ENCODE data around the gene GOSR2. TPM values are rescaled to one million over a fixed set of nuclear protein-coding genes. Genes with fewer than 3 reads are reported as not detected.

Gene GOSR2
- total and polyA plus RNA-seq, 2 of the 13 experiments (the other 11 are each of a cell fraction or from before 2014, with no cell fraction given) = 61.5 to 63.9 TPM

DNA sequence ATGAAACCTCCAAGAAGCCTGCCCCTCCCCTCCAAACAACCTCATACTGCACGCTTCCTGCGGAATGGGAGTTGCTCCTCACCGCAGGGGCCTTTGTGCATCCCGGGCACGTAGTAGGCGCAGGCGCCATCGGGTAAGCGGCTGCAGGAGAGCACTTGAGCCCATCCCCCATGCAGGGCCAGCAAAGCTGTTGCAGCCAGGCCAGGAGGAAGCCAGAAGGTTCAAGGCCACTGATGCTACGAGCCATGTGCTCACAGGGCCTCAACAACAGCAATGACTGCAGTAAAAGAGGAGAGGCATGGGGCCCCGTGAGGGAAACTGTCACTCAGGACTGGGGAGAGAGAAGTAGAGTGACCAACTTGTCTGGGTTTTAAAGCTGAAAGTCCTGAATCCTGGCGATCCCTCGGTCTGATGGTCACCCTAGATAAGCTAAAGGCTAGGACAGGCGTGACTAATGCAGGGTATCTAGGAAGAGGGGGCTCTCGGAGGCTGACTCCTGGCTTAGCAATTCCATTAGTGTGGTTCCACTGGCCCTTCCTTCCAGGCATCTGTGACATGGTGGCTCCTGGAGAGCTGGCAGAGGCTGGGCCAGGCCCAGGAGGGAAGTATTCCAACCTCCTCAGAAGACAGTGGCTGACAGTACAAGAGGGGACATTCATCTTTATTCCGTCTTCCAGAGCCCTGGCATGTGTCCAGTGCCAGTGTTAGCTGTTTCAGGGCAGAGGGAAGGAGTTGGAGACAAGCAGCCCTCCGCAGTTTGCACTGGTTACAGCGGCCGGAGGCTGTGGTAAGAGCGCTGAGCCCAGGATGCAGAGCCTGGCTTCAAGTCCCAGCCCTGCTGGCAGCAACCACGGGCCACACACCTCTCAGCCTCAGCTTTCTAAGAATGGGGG is 20.8 kb downstream of the GOSR2 start (continued):
- TF ChIP-seq, protein P1, sequence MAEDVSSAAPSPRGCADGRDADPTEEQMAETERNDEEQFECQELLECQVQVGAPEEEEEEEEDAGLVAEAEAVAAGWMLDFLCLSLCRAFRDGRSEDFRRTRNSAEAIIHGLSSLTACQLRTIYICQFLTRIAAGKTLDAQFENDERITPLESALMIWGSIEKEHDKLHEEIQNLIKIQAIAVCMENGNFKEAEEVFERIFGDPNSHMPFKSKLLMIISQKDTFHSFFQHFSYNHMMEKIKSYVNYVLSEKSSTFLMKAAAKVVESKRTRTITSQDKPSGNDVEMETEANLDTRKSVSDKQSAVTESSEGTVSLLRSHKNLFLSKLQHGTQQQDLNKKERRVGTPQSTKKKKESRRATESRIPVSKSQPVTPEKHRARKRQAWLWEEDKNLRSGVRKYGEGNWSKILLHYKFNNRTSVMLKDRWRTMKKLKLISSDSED (CRISPR knock-in tag; IDR thresholded peaks at IDR 0.05) = no peak
- TF ChIP-seq KDM1A (CRISPR knock-in tag; IDR thresholded peaks at IDR 0.05) (peak; percentile 53; the same call in 1 of the 2 replicates), CBFB (CRISPR knock-in tag; IDR thresholded peaks at IDR 0.05) (peak; percentile 58; the same call in 1 of the 2 replicates), ZBTB8A (CRISPR knock-in tag; IDR thresholded peaks at IDR 0.05; ENCODE audit: borderline replicate concordance, low read depth) (no peak), NR1H2 (CRISPR knock-in tag; IDR thresholded peaks at IDR 0.05; ENCODE audit: borderline replicate concordance, low read depth) (peak; percentile 61; the same call in 1 of the 2 replicates), ZBTB38 (CRISPR knock-in tag; IDR thresholded peaks at IDR 0.05) (peak; percentile 82), ZNF333 (CRISPR knock-in tag; IDR thresholded peaks at IDR 0.05; ENCODE audit: borderline replicate concordance) (no peak; the same call in 1 of the 2 replicates), ZNF780A (CRISPR knock-in tag; IDR thresholded peaks at IDR 0.05) (peak; percentile 85; the same call in 1 of the 2 replicates), KDM5A (IDR thresholded peaks at IDR 0.05; ENCODE audit: borderline replicate concordance, low read length) (no peak), ZBTB1 (CRISPR knock-in tag; IDR thresholded peaks at IDR 0.05; ENCODE audit: borderline replicate concordance) (no peak), ZNF567 (CRISPR knock-in tag; IDR thresholded peaks at IDR 0.05; ENCODE audit: borderline replicate concordance) (peak; percentile 97)
- TF ChIP-seq, protein P2, sequence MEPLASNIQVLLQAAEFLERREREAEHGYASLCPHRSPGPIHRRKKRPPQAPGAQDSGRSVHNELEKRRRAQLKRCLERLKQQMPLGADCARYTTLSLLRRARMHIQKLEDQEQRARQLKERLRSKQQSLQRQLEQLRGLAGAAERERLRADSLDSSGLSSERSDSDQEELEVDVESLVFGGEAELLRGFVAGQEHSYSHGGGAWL (CRISPR knock-in tag; IDR thresholded peaks at IDR 0.05) = peak; percentile 79
- TF ChIP-seq, protein P3, sequence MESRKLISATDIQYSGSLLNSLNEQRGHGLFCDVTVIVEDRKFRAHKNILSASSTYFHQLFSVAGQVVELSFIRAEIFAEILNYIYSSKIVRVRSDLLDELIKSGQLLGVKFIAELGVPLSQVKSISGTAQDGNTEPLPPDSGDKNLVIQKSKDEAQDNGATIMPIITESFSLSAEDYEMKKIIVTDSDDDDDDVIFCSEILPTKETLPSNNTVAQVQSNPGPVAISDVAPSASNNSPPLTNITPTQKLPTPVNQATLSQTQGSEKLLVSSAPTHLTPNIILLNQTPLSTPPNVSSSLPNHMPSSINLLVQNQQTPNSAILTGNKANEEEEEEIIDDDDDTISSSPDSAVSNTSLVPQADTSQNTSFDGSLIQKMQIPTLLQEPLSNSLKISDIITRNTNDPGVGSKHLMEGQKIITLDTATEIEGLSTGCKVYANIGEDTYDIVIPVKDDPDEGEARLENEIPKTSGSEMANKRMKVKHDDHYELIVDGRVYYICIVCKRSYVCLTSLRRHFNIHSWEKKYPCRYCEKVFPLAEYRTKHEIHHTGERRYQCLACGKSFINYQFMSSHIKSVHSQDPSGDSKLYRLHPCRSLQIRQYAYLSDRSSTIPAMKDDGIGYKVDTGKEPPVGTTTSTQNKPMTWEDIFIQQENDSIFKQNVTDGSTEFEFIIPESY (CRISPR knock-in tag; IDR thresholded peaks at IDR 0.05) = peak; percentile 85
- TF ChIP-seq, protein P4, sequence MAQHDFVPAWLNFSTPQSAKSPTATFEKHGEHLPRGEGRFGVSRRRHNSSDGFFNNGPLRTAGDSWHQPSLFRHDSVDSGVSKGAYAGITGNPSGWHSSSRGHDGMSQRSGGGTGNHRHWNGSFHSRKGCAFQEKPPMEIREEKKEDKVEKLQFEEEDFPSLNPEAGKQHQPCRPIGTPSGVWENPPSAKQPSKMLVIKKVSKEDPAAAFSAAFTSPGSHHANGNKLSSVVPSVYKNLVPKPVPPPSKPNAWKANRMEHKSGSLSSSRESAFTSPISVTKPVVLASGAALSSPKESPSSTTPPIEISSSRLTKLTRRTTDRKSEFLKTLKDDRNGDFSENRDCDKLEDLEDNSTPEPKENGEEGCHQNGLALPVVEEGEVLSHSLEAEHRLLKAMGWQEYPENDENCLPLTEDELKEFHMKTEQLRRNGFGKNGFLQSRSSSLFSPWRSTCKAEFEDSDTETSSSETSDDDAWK (CRISPR knock-in tag; IDR thresholded peaks at IDR 0.05) = no peak
- TF ChIP-seq, protein P5, sequence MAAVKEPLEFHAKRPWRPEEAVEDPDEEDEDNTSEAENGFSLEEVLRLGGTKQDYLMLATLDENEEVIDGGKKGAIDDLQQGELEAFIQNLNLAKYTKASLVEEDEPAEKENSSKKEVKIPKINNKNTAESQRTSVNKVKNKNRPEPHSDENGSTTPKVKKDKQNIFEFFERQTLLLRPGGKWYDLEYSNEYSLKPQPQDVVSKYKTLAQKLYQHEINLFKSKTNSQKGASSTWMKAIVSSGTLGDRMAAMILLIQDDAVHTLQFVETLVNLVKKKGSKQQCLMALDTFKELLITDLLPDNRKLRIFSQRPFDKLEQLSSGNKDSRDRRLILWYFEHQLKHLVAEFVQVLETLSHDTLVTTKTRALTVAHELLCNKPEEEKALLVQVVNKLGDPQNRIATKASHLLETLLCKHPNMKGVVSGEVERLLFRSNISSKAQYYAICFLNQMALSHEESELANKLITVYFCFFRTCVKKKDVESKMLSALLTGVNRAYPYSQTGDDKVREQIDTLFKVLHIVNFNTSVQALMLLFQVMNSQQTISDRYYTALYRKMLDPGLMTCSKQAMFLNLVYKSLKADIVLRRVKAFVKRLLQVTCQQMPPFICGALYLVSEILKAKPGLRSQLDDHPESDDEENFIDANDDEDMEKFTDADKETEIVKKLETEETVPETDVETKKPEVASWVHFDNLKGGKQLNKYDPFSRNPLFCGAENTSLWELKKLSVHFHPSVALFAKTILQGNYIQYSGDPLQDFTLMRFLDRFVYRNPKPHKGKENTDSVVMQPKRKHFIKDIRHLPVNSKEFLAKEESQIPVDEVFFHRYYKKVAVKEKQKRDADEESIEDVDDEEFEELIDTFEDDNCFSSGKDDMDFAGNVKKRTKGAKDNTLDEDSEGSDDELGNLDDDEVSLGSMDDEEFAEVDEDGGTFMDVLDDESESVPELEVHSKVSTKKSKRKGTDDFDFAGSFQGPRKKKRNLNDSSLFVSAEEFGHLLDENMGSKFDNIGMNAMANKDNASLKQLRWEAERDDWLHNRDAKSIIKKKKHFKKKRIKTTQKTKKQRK (IDR thresholded peaks at IDR 0.05; ENCODE audit: low read length) = no peak
- TF ChIP-seq, protein P6, sequence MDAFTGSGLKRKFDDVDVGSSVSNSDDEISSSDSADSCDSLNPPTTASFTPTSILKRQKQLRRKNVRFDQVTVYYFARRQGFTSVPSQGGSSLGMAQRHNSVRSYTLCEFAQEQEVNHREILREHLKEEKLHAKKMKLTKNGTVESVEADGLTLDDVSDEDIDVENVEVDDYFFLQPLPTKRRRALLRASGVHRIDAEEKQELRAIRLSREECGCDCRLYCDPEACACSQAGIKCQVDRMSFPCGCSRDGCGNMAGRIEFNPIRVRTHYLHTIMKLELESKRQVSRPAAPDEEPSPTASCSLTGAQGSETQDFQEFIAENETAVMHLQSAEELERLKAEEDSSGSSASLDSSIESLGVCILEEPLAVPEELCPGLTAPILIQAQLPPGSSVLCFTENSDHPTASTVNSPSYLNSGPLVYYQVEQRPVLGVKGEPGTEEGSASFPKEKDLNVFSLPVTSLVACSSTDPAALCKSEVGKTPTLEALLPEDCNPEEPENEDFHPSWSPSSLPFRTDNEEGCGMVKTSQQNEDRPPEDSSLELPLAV (CRISPR knock-in tag; conservative IDR thresholded peaks at IDR 0.05; ENCODE audit: low read depth) = 0 out of 2 replicates have a peak, but pooled peaks have one; percentile 19

Data from HepG2 (cell line).